GM19372 (cell line): ENCODE results near the gene MLXIPL.
"Not testable (repeated sequence)": the region's sequence is repeated elsewhere in the genome, so short reads cannot be mapped to it uniquely, and the experiment has no call there.

Experiments used
- ATAC-seq: cut with Tn5 transposase; IDR thresholded peaks from one replicate; pipeline ENCODE4 v1.9.1; 2021; ENCODE audit warnings: mild to moderate bottlenecking, low read depth, moderate library complexity; ENCODE audit not compliant: unreplicated experiment

The MLXIPL gene

GRCh38 chr7:73615886-73616285, 8.4 kb downstream of the MLXIPL start:
- ATAC-seq, result no peak

GRCh38 chr7:73614937-73615336, 9.4 kb downstream of the MLXIPL start:
- not testable (repeated sequence) for ATAC-seq

- ATAC-seq, result no peak
Measured at GRCh38 chr7:73613954-73614735, 10.2 kb downstream of the MLXIPL start.

GRCh38 chr7:73612598-73613269, 11.6 kb downstream of the MLXIPL start:
- ATAC-seq, result no peak

GRCh38 chr7:73611017-73611555, 13.2 kb downstream of the MLXIPL start:
- ATAC-seq, result no peak

DNA sequence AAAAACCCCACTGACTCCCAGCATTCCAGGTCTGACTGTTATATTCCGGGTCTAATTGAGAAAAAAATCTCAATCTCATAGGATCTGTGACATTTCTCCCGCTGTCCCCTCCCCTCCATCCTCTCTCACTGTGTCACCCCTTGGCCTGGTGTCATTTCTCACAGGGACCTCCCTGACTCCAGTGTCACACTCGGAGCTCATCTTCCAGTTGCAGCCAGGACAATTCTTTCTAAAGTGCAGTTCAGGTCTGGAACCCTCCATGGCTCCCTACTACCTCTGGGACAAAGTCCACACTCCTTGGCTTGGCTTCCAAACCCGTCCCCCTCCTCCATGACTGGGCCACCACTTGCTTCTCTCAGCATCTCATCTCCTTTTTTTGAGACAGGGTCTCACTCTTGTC, 14.2 kb downstream of the MLXIPL start:
- no peak for ATAC-seq

DNA sequence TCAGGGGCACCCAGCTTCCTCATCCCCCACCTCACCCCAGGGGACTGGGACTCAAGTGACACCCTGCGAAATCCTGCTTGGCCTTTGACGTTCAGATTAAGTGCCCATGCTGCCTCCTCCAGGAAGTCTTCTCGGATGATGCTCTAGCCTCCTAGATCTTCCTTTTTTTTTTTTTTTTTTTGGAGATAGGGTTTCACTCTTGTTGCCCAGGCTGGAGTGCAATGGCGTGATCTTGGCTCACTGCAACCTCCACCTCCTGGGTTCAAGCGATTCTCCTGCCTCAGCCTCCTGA, 16.7 kb downstream of the MLXIPL start:
- not testable (repeated sequence) for ATAC-seq

DNA sequence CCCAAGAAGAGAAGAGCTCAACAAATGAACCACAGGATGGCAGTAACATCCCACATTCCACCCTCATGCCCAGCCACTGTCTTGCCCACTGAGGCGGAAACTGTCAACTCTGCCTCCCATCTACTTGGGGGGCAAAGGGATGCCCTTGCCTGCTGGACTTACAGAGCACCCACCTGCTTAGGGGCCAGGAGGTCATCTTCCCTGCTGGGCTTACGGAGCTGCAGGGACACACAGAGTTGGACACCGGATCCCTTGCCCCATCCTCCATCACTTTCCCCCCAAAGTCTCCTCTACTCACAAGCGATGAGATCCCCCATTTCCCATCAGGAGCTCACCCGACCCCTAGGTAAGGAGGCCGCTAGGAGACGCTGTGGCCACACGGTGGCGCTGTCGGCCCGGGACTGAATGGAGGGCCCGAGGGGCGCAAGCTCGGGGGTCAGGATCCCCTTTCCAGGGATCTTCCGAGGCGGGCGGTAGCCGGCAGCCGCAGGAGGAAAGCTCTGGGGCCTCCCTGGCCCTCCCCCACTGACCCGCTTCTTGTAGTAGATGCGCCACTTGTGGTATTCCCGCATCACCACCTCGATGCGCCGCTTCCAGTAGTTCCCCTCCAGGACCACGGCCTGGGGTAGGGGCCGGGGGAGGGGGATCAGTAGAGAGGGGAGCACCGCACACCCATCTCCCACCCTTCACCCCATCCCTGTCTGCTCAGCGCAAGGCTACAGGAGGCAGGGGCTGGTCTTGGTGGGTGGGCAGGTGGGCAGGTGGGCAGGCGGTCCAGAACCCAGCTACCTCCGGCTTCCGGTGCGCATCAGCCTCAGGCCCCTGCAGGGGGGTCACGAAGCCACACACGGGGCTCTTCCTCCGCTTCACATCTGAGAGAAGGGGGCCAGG, 17.3 kb downstream of the MLXIPL start:
- no peak for ATAC-seq

GRCh38 chr7:73605601-73606220, 18.6 kb downstream of the MLXIPL start:
- no peak for ATAC-seq

GRCh38 chr7:73602721-73603651, 21.3 kb downstream of the MLXIPL start:
- ATAC-seq, result no peak

- no peak for ATAC-seq
Measured at GRCh38 chr7:73599916-73600315, 24.4 kb downstream of the MLXIPL start.

- no peak for ATAC-seq
Measured at GRCh38 chr7:73599151-73599882, 25.0 kb downstream of the MLXIPL start.

GRCh38 chr7:73597978-73598782, 26.1 kb downstream of the MLXIPL start:
- ATAC-seq, result no peak

- no peak for ATAC-seq
Measured at GRCh38 chr7:73596191-73597065, 27.9 kb downstream of the MLXIPL start.

- ATAC-seq, result no peak
Measured at GRCh38 chr7:73595358-73595757, 29.0 kb downstream of the MLXIPL start.

GRCh38 chr7:73593207-73594045, 30.9 kb downstream of the MLXIPL start:
- ATAC-seq, result no peak
